GM21447 (cell line): Measurements from ENCODE around the gene GPR55.

Experiments used
- ATAC-seq: cut with Tn5 transposase; IDR thresholded peaks from one replicate; pipeline ENCODE4 v1.9.1; 2021; ENCODE audit not compliant: unreplicated experiment

Gene GPR55

GRCh38 chr2:230868947-230869913, 55.8 kb downstream of the GPR55 start:
- ATAC-seq, result no peak

GRCh38 chr2:230868161-230868946, 56.7 kb downstream of the GPR55 start:
- no peak for ATAC-seq

GRCh38 chr2:230866756-230867523, 58.1 kb downstream of the GPR55 start:
- no peak for ATAC-seq

- ATAC-seq, result no peak
These were observed 59.0 kb downstream of the GPR55 start for GRCh38 chr2:230865766-230866755.

- ATAC-seq, result no peak
These were observed 59.7 kb downstream of the GPR55 start for GRCh38 chr2:230865307-230865765.

GRCh38 chr2:230864605-230865306, 60.3 kb downstream of the GPR55 start, which contains the start of gene ITM2C:
Gene ITM2C (plus strand): TSS chr2:230864942. CDS start chr2:230865026, 84 bp downstream.
- ATAC-seq, result peak; percentile 54

GRCh38 chr2:230864122-230864604, 60.9 kb downstream of the GPR55 start:
- ATAC-seq, result no peak

GRCh38 chr2:230863442-230864121, 61.5 kb downstream of the GPR55 start:
- no peak for ATAC-seq

GRCh38 chr2:230863031-230863430, 62.0 kb downstream of the GPR55 start:
- ATAC-seq, result no peak

- no peak for ATAC-seq
These were observed 62.8 kb downstream of the GPR55 start for GRCh38 chr2:230862292-230862691.

- ATAC-seq, result no peak
These were observed 63.3 kb downstream of the GPR55 start for GRCh38 chr2:230861552-230862255.
